Adipocyte (in vitro differentiated cells): ENCODE data around the gene TMCC3.

ENCODE experiments used
- DNase-seq: peaks from one replicate; pipeline ENCODE4 v3.0.0-alpha.2; 2015; ENCODE audit warnings: low read depth
- H3K27me3 ChIP-seq: replicated peaks from 2 replicates; pipeline ENCODE4 v1.7.0; 2013; ENCODE audit warnings: mild to moderate bottlenecking, low read length, moderate library complexity; ENCODE audit not compliant: control insufficient read depth, insufficient read depth
- H3K36me3 ChIP-seq: 2 replicates; pipeline ENCODE4 v1.7.0; 2013; ENCODE audit warnings: low read length, mild to moderate bottlenecking, moderate library complexity; ENCODE audit not compliant: control insufficient read depth, insufficient read depth, severe bottlenecking
- H3K4me1 ChIP-seq: 2 replicates; pipeline ENCODE4 v1.7.0; 2013; ENCODE audit warnings: mild to moderate bottlenecking, low read length, moderate library complexity; ENCODE audit not compliant: control insufficient read depth, insufficient read depth
- H3K4me3 ChIP-seq: 2 replicates; pipeline ENCODE4 v1.7.0; 2013; ENCODE audit warnings: mild to moderate bottlenecking, low read length, moderate library complexity
- H3K9ac ChIP-seq: 2 replicates; pipeline ENCODE4 v1.7.0; 2013; ENCODE audit warnings: mild to moderate bottlenecking, low read length, moderate library complexity
- H3K9me3 ChIP-seq: 2 replicates; pipeline ENCODE4 v1.7.0; 2013; ENCODE audit warnings: mild to moderate bottlenecking, low read length, moderate library complexity; ENCODE audit not compliant: control insufficient read depth

The TMCC3 gene

GRCh38 chr12:94585626-94586025 is 64.7 kb downstream of the TMCC3 start:
- Histone ChIP-seq H3K4me3 (no peak overlapping the region), H3K9ac (no peak overlapping the region), H3K9me3 (no peaks in the 10 kb centered on the region), H3K4me1 (peaks cover 5% of the 10 kb centered on the region), H3K36me3 (no peaks in the 10 kb centered on the region), H3K27me3 (no peaks in the 10 kb centered on the region)
- no peak for DNase-seq

DNA sequence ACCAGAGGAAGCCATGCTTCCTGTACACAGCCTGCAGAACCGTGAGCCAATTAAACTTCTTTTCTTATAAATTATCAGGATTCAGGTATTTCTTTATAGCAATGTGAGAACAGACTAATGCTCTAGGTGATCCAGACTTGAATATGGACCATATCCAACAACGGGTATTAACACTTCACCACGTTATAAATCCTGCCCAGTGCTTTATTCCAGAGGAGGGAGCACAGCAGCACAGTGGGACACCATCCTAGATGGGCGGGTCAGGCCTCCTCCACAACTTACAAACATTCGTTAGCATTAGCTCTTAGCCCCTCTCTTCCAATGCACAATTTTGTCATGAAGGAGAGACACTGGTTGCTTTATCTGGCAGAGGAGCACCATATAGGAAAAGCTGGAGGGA is 66.0 kb downstream of the TMCC3 start:
- no peaks in the 10 kb centered on the region for H3K36me3 ChIP-seq
- no peak overlapping the region for H3K4me3 ChIP-seq
- no peak overlapping the region for H3K9ac ChIP-seq
- no peaks in the 10 kb centered on the region for H3K9me3 ChIP-seq
- DNase-seq: no peak
- peaks cover 5% of the 10 kb centered on the region for H3K4me1 ChIP-seq
- no peaks in the 10 kb centered on the region for H3K27me3 ChIP-seq

DNA sequence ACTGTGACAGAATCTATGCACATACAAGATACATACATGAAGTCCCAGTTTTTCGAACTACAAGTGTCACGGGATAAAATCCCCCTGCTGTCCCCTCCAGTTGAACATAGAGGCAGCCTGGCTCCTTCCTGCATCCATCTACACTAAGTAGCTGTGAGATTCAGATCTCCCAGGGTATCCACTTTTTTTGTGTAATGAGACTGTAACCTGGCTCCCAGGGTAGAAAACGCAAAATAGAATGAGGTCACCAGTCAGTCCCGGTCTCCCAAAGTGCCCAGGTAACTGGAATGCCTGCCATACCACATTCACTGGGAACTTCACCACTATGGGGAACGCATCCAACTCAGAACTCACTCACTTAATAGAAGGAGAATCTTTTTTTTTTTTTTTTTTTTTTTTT is 67.8 kb downstream of the TMCC3 start:
- H3K9ac ChIP-seq: no peak overlapping the region
- DNase-seq: no peak
- no peaks in the 10 kb centered on the region for H3K9me3 ChIP-seq
- H3K27me3 ChIP-seq: no peaks in the 10 kb centered on the region
- no peaks in the 10 kb centered on the region for H3K36me3 ChIP-seq
- peaks cover 5% of the 10 kb centered on the region for H3K4me1 ChIP-seq
- no peak overlapping the region for H3K4me3 ChIP-seq

- Histone ChIP-seq H3K4me1 (peaks cover 10% of the 10 kb centered on the region), H3K9me3 (no peaks in the 10 kb centered on the region), H3K4me3 (no peak overlapping the region), H3K36me3 (no peaks in the 10 kb centered on the region), H3K27me3 (no peaks in the 10 kb centered on the region), H3K9ac (no peak overlapping the region)
- no peak for DNase-seq
These were observed 74.5 kb downstream of the TMCC3 start for GRCh38 chr12:94575645-94576403.

DNA sequence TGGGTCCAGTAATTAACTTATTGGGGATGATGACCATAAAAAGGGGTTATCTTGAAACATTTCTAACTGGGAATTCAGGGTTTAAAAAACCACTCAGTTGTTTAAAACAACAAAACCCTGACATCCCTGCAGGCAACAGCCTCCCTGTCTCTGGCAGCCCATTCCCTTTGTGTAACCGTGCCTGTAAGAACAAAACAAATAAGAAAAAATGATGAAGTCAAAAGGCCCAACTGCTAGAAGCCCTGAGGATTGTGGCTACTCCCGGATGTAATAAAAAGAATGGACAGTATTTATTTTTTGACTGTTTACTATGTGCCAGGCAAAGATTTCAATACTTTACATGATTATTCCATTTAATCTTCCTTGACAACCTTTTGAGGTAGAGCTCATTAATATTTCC is 75.3 kb downstream of the TMCC3 start:
- DNase-seq: no peak
- H3K9ac ChIP-seq: no peak overlapping the region
- no peaks in the 10 kb centered on the region for H3K27me3 ChIP-seq
- H3K4me3 ChIP-seq: no peak overlapping the region
- H3K36me3 ChIP-seq: no peaks in the 10 kb centered on the region
- H3K9me3 ChIP-seq: no peaks in the 10 kb centered on the region
- H3K4me1 ChIP-seq: peaks cover 10% of the 10 kb centered on the region

- DNase-seq: no peak
- Histone ChIP-seq H3K27me3 (no peaks in the 10 kb centered on the region), H3K36me3 (no peaks in the 10 kb centered on the region), H3K4me1 (peaks cover 10% of the 10 kb centered on the region), H3K9me3 (no peaks in the 10 kb centered on the region), H3K9ac (no peak overlapping the region), H3K4me3 (no peak overlapping the region)
These were observed 78.8 kb downstream of the TMCC3 start for GRCh38 chr12:94571556-94571955.

- DNase-seq: no peak
- no peaks in the 10 kb centered on the region for H3K27me3 ChIP-seq
- no peak overlapping the region for H3K4me3 ChIP-seq
- no peak overlapping the region for H3K9ac ChIP-seq
- H3K4me1 ChIP-seq: peaks cover 7% of the 10 kb centered on the region
- no peaks in the 10 kb centered on the region for H3K9me3 ChIP-seq
- H3K36me3 ChIP-seq: no peaks in the 10 kb centered on the region
These were observed 80.2 kb downstream of the TMCC3 start for GRCh38 chr12:94570161-94570560.

DNA sequence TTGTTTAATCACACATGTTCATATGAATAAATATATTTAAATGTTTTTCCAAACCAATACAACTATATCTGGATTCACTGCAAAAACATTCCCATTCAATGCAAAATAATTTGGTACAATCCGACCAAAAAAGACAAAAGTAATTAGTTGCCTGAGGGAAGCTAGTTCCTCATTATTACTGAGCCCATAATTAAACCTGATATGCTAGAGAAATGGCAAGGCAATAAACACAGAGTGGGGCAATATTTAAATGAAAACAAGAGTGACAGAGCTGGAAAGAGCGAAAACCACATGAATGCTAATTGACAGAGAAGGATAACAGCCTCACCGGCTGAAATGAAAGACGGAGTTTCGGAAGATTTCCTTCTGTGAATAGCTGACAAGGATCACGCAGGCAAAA is 82.6 kb downstream of the TMCC3 start:
- no peak for DNase-seq
- peaks cover 7% of the 10 kb centered on the region for H3K4me1 ChIP-seq
- H3K4me3 ChIP-seq: no peak overlapping the region
- H3K9me3 ChIP-seq: no peaks in the 10 kb centered on the region
- no peaks in the 10 kb centered on the region for H3K36me3 ChIP-seq
- H3K9ac ChIP-seq: no peak overlapping the region
- no peaks in the 10 kb centered on the region for H3K27me3 ChIP-seq

- no peaks in the 10 kb centered on the region for H3K9me3 ChIP-seq
These were observed 84.0 kb downstream of the TMCC3 start for GRCh38 chr12:94566345-94566744.

DNA sequence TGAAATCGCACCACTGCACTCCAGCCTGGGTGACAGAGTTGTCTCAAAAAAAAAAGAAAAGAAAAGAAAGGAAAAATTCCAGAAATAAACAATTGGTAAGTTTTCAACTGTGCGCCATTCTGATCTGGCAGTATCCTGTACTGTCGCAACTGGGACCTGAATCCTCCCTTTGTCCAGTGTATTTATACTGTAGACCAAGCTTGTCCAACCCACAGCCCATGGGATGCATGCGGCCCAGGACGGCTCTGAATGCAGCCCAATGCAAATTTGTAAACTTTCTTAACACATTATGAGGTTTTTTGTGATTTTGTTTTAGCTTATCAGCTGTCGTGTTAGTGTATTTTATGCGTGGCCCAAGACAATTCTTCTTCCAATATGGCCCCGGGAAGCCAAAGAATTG is 84.7 kb downstream of the TMCC3 start:
- Histone ChIP-seq H3K9ac (no peak overlapping the region), H3K27me3 (peaks cover 4% of the 10 kb centered on the region), H3K9me3 (no peaks in the 10 kb centered on the region), H3K4me3 (no peak overlapping the region), H3K36me3 (no peaks in the 10 kb centered on the region), H3K4me1 (no peaks in the 10 kb centered on the region)
- no peak for DNase-seq

More at GRCh38 chr12:94566345-94566744, 84.0 kb downstream of the TMCC3 start:
- DNase-seq: no peak
- Histone ChIP-seq H3K27me3 (no peaks in the 10 kb centered on the region), H3K4me1 (peaks cover 2% of the 10 kb centered on the region), H3K9ac (no peak overlapping the region), H3K4me3 (no peak overlapping the region), H3K36me3 (no peaks in the 10 kb centered on the region)

GRCh38 chr12:94563286-94563685 is 87.1 kb downstream of the TMCC3 start:
- H3K27me3 ChIP-seq: peaks cover 15% of the 10 kb centered on the region
- no peak for DNase-seq
- no peaks in the 10 kb centered on the region for H3K4me1 ChIP-seq
- H3K4me3 ChIP-seq: no peak overlapping the region
- H3K9ac ChIP-seq: no peak overlapping the region
- no peaks in the 10 kb centered on the region for H3K9me3 ChIP-seq
- H3K36me3 ChIP-seq: no peaks in the 10 kb centered on the region

- peaks cover 8% of the 10 kb centered on the region for H3K9me3 ChIP-seq
- H3K4me3 ChIP-seq: no peak overlapping the region
- H3K4me1 ChIP-seq: no peaks in the 10 kb centered on the region
- DNase-seq: no peak
- no peaks in the 10 kb centered on the region for H3K36me3 ChIP-seq
- no peak overlapping the region for H3K9ac ChIP-seq
- H3K27me3 ChIP-seq: peaks cover 18% of the 10 kb centered on the region
These were observed 88.4 kb downstream of the TMCC3 start for GRCh38 chr12:94561943-94562411.
